Vagina (tissue), 2 donors: ENCODE measurements around the gene KRT17.

ENCODE experiments used
- CTCF ChIP-seq, 3 experiments: fragments of 450-650 bp in 2 of 3; fragments of 200-600 bp in 1 of 3; sonication (generic) in 1 of 3; IDR thresholded peaks; one replicate each; pipeline ENCODE4 v1.5.1; 2017 to 2019; ENCODE audit warnings: antibody characterized with exemption in 3 of 3, mild to moderate bottlenecking in 2 of 3, moderate library complexity in 2 of 3
- POLR2A ChIP-seq, 2 donors: fragments of 450-650 bp; IDR thresholded peaks; one replicate each; pipeline ENCODE4 v1.6.1; 2017; ENCODE audit warnings: antibody characterized with exemption in 2 of 2, mild to moderate bottlenecking in 2 of 2, moderate library complexity in 2 of 2

GRCh38 chr17:41649923-41650519, 25.6 kb upstream of the KRT17 start:
- no peak for TF ChIP-seq POLR2A (IDR thresholded peaks at IDR 0.05)
- no peak for TF ChIP-seq CTCF (IDR thresholded peaks at IDR 0.05)
